Renal pelvis (tissue), 12 donors: ENCODE results near the gene SPAG4. TPM values are rescaled to one million over a fixed set of nuclear protein-coding genes. Genes with fewer than 3 reads are reported as not detected.

Experiments used
- DNase-seq: peaks from one replicate; pipeline ENCODE4 v3.0.0-alpha.2; 2013
- long read RNA-seq, 16 experiments: transcript quantifications; one replicate each; lab custom pipeline, GENCODE V29; 2026
- polyA plus RNA-seq, 3 donors: library from polyadenylated mRNA; unstranded; fragments of 120-200 nt; gene quantifications; one replicate each; pipeline ENCODE4 v1.2.1, GENCODE V29; 2013; ENCODE audit not compliant: insufficient read length in 3 of 3

SPAG4 gene
- 1 to 10 TPM; 2.6 to 6.5 (median 4.6) TPM for polyA plus RNA-seq
- long read RNA-seq, donor 1: 0 reads
- long read RNA-seq, donor 2: 0 reads
- long read RNA-seq, donor 3: 0 reads
- long read RNA-seq, donor 4: 0 reads
- long read RNA-seq, donor 5: 0 reads
- long read RNA-seq, donor 6: 0 reads
- long read RNA-seq, donor 7: 0 reads
- long read RNA-seq, donor 8: 0 reads
- long read RNA-seq, donor 9, partial matches to known transcripts: 0 of 1 reads
- long read RNA-seq, donor 9, other reads (novel, unspliced or antisense): 0 of 1 reads
- long read RNA-seq, donor 10: 0 reads
- long read RNA-seq, donor 11: 0 reads
- long read RNA-seq, donor 12, partial matches to known transcripts: 0 of 1 reads
- long read RNA-seq, donor 12, other reads (novel, unspliced or antisense): 0 of 1 reads
- long read RNA-seq, donor 13: 0 reads
- long read RNA-seq, donor 14: 0 reads
- long read RNA-seq, donor 15: 0 reads
- long read RNA-seq, donor 16: 0 reads

- DNase-seq: peak; percentile 98
Observed at GRCh38 chr20:35615667-35616464, at the start of gene SPAG4. Gene SPAG4, plus strand, starts transcription at chr20:35615829. Its CDS starts 175 bp downstream, at chr20:35616004.

- DNase-seq: peak; percentile 10
Observed at GRCh38 chr20:35568645-35569044, 47.0 kb upstream of the SPAG4 start.

- no peak for DNase-seq
Observed at GRCh38 chr20:35571555-35571954, 44.1 kb upstream of the SPAG4 start.

- DNase-seq: no peak
Observed at GRCh38 chr20:35572838-35573237, 42.8 kb upstream of the SPAG4 start.

GRCh38 chr20:35575958-35576357 is 39.7 kb upstream of the SPAG4 start:
- DNase-seq: no peak

- DNase-seq: no peak
Observed at GRCh38 chr20:35576816-35577215, 38.8 kb upstream of the SPAG4 start.

GRCh38 chr20:35578469-35578868 is 37.2 kb upstream of the SPAG4 start:
- DNase-seq: no peak

GRCh38 chr20:35579196-35579595 is 36.4 kb upstream of the SPAG4 start:
- DNase-seq: no peak

GRCh38 chr20:35582131-35582530 is 33.5 kb upstream of the SPAG4 start:
- DNase-seq: no peak

- no peak for DNase-seq
Observed at GRCh38 chr20:35582741-35583404, 32.8 kb upstream of the SPAG4 start.

- no peak for DNase-seq
Observed at GRCh38 chr20:35583636-35584560, 31.7 kb upstream of the SPAG4 start.

- DNase-seq: no peak
Observed at GRCh38 chr20:35586751-35587425, 28.7 kb upstream of the SPAG4 start.

- DNase-seq: no peak
Observed at GRCh38 chr20:35587436-35587835, 28.2 kb upstream of the SPAG4 start.

- no peak for DNase-seq
Observed at GRCh38 chr20:35588397-35588796, 27.2 kb upstream of the SPAG4 start.

GRCh38 chr20:35592339-35592974 is 23.2 kb upstream of the SPAG4 start:
- DNase-seq: no peak

- DNase-seq: no peak
Observed at GRCh38 chr20:35595456-35595855, 20.2 kb upstream of the SPAG4 start.

GRCh38 chr20:35595901-35596300 is 19.7 kb upstream of the SPAG4 start:
- no peak for DNase-seq

GRCh38 chr20:35597186-35597585 is 18.4 kb upstream of the SPAG4 start:
- DNase-seq: no peak

GRCh38 chr20:35598476-35598875 is 17.2 kb upstream of the SPAG4 start:
- DNase-seq: no peak
